ENCODE data around the gene C2orf74.
"Not testable (repeated sequence)": the region's sequence is repeated elsewhere in the genome, so short reads cannot be mapped to it uniquely, and the experiment has no call there.

The C2orf74 gene

GRCh38 chr2:61173116-61173515 is 11.1 kb downstream of the C2orf74 start:
- DNase-seq (ENCODE audit: low read depth in 2 of 2), result no peak

- DNase-seq (ENCODE audit: low read depth in 2 of 2), result no peak
Measured at GRCh38 chr2:61175036-61175435, 13.0 kb downstream of the C2orf74 start.

DNA sequence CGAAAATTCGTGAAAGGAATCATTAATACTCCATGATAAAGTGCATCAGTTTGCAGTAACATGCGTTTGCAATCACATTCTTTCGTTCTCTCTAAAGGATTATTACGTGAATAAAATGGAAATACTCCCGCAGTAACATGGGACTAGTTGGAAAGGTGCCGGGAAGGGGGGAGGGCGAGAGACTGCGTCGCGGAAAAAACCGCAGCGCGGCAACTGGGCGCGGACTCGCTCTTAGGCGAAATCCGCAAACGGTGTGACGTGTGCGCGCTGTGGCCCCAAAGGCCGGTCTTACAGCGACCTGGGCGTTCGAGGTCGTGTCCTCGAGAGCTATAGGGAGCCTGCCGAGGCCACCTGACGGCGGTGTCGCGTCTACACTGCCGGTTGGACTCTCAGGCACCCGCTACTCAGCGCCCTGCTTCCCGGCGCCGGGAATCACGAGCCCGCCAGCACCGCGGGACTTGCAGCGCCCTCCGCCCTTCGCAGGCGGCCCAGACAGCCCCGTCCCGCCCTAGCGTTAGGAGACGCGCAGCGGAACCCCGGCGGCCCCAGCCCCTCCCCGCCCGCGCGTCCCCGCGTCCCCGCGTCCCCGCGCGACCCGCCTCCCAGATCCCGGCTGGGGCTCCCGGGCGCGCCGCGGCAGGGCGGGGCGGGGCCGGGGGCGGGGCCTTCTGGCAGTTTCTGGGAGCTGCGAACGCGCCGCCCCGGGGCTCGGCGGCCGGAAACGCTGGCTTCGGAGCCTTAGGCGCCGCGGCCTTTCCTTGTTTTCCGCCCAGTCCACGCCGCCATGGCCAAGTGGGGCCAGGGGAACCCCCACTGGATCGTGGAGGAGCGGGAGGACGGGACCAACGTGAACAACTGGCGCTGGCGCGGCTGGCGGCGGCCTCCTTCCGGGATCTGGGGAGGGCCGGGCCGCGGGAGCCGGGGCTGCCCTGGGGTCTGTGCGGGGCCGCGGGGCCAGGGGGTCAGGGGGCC is 15.1 kb downstream of the C2orf74 start:
- DNase-seq (ENCODE audit: low read depth in 2 of 2), result peak; percentile 85 to 93

- DNase-seq (ENCODE audit: low read depth in 2 of 2), result peak; percentile 10 to 28
Measured at GRCh38 chr2:61177727-61178549, 15.9 kb downstream of the C2orf74 start.

GRCh38 chr2:61178603-61179545 is 16.9 kb downstream of the C2orf74 start:
- DNase-seq (ENCODE audit: low read depth in 2 of 2), result peak in 1 of 2 donors; percentile 7

- no peak for DNase-seq (ENCODE audit: low read depth in 2 of 2)
Measured at GRCh38 chr2:61179701-61180639, 18.0 kb downstream of the C2orf74 start.

DNA sequence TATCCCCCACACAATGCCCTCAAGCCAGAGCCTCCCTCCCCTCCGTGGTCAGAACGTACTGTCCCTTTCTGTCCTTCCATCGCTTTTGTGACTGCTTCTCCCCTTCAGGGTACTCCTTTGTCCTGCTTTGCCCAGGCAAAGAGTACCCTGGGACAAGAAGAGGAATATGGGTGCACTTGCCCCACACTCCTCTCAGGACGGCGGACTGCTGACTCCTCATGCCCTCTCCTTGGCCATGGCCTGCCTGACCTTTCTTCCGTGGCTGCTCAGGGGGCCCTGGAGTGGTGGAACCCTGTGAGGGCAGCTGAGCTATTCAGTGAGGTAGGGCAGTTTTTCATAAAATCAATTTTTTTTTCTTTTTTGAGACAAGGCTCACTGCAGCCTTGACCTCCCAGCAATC is 18.7 kb downstream of the C2orf74 start:
- no peak for DNase-seq (ENCODE audit: low read depth in 2 of 2)

DNA sequence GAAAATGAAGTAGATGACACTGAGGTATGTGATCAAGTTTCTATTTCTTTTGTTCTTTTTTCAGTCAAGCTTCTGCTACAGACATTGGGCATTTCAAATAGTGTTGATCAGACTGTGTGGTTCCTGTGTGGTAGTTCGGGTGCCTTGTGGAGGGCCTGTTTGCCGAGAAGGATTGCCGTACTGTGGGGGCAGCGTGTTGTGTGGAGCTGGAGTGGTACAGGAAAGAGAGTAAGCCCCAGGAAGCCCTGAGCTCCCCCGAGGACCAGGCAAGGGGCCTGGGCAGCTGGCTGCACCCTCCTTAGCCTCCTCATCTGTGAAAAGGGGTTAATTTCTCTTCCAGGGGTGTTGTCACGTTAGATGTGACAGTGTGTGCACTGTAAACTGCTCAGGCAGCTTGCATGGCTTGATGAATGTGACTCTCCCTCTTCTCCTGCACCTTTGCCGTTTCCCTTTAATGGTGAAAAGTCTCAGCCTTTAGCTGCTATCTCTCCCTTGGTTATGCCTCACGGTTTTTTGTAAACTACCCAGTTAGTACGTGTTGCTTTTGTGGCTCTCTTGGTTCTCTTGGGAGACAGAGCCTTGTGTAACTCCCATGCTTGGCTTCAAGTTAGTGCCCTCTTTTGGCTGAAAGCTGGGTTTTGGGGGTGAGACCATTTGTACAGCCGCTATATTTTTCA is 19.5 kb downstream of the C2orf74 start:
- no peak for DNase-seq (ENCODE audit: low read depth in 2 of 2)

DNA sequence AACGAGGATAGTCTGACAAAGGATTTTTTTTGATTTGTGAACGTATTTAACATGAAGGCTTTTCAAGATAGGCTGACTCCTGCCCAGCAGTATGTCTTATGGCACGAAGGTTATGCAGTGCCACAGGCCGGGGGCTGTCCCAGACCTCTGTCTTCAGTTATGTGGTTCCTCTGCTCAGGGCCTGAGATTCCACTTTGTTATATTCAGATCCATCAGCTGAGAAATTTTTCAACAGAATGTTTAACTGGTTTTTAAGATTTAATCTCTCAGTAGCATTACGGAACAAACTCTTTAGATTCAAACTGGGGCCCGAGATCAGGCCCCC is 20.0 kb downstream of the C2orf74 start:
- DNase-seq (ENCODE audit: low read depth in 2 of 2), result no peak

DNA sequence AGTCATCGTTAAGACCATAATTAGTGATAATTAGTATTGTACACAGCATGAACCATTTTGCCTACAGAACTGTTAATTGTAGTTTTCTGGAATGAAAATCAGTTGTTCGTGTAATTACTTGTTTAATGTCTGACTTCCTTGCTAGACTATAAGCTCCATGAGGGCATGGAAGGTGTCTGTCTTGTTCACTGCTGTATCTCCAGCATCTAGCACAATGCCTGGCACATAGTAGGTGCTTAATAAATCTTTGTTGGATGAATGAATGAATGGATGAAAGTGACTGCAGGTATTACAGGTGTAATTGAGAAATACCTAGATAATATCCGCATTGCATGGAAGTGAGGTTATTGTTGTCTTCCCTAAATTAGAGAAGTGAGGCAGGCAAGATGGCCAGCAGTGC is 21.8 kb downstream of the C2orf74 start:
- DNase-seq (ENCODE audit: low read depth in 2 of 2), result no peak

GRCh38 chr2:61184263-61184662 is 22.3 kb downstream of the C2orf74 start:
- DNase-seq (ENCODE audit: low read depth in 2 of 2), result no peak

- no peak for DNase-seq (ENCODE audit: low read depth in 2 of 2)
Measured at GRCh38 chr2:61185231-61185728, 23.3 kb downstream of the C2orf74 start.

GRCh38 chr2:61187085-61187484 is 25.1 kb downstream of the C2orf74 start:
- no peak for DNase-seq (ENCODE audit: low read depth in 2 of 2)

- DNase-seq (ENCODE audit: low read depth in 2 of 2), result no peak
Measured at GRCh38 chr2:61193670-61194561, 31.9 kb downstream of the C2orf74 start.

- not testable (repeated sequence) for DNase-seq (ENCODE audit: low read depth in 2 of 2)
Measured at GRCh38 chr2:61194646-61195045, 32.7 kb downstream of the C2orf74 start.

DNA sequence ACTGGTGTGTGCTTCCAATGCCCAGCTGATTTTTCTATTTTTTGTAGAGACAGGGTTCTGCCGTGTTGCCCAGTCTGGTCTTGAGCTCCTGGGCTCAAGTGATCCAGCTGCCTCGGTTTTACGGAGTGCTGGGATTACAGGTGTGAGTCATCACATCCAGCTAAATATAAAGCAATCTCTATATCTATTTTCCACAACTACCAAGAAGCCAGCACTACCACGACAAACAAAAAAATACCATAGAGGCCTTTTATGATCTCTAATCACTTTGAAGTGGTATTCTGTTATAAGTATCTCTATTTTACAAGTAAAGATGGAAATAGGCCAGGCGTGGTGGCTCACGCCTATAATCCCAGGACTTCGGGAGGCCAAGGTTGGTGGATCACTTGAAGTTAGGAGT is 34.7 kb downstream of the C2orf74 start:
- DNase-seq (ENCODE audit: low read depth in 2 of 2), result no peak

- DNase-seq (ENCODE audit: low read depth in 2 of 2), result no peak
Measured at GRCh38 chr2:61205132-61205531, 43.1 kb downstream of the C2orf74 start.

GRCh38 chr2:61210332-61210981 is 48.5 kb downstream of the C2orf74 start:
- DNase-seq (ENCODE audit: low read depth in 2 of 2), result no peak

Measured in stimulated activated CD4-positive, alpha-beta T cell treated with anti-CD3 and anti-CD28 coated beads, Interleukin-15, amount 100 ng/mL, for 48 hours (primary cell).